Glutamatergic neuron (in vitro differentiated cells): ENCODE results near the gene RACGAP1. TPM values are rescaled to one million over a fixed set of nuclear protein-coding genes. Genes with fewer than 3 reads are reported as not detected.

Source experiments
- DNase-seq: peaks from one replicate; pipeline ENCODE4 v3.0.0; 2022
- H3K27ac Mint-ChIP-seq: one replicate; pipeline ENCODE4 v1.8.0; 2020; ENCODE audit warnings: mild to moderate bottlenecking, mixed read lengths, inconsistent platforms; ENCODE audit not compliant: unreplicated experiment
- H3K27me3 Mint-ChIP-seq: one replicate; pipeline ENCODE4 v1.8.0; 2020; ENCODE audit warnings: mild to moderate bottlenecking, moderate library complexity, mixed read lengths, inconsistent platforms; ENCODE audit not compliant: unreplicated experiment
- H3K36me3 Mint-ChIP-seq: one replicate; pipeline ENCODE4 v1.8.0; 2020; ENCODE audit warnings: mild to moderate bottlenecking, mixed read lengths, inconsistent platforms; ENCODE audit not compliant: unreplicated experiment
- H3K4me1 Mint-ChIP-seq: one replicate; pipeline ENCODE4 v1.8.0; 2020; ENCODE audit warnings: mild to moderate bottlenecking, low read depth, mixed read lengths, inconsistent platforms; ENCODE audit not compliant: unreplicated experiment
- H3K4me3 Mint-ChIP-seq: one replicate; pipeline ENCODE4 v1.8.0; 2020; ENCODE audit warnings: mild to moderate bottlenecking, mixed read lengths, inconsistent platforms; ENCODE audit not compliant: unreplicated experiment
- H3K9me3 Mint-ChIP-seq: one replicate; pipeline ENCODE4 v1.8.0; 2020; ENCODE audit warnings: mild to moderate bottlenecking, moderate library complexity, mixed read lengths, inconsistent platforms; ENCODE audit not compliant: unreplicated experiment
- total RNA-seq: library from RNA; stranded (reverse); fragmentation: NEBNext Ultra II Directional; extraction: Animal tissue kit (Norgen Biotek cat#: 25700); gene quantifications from one replicate; pipeline ENCODE4 v1.2.1, GENCODE V29; 2021; ENCODE audit not compliant: unreplicated experiment
- TF ChIP-seq, protein P1 (sequence below): fragments of 200-600 bp; sonication (generic); IDR thresholded peaks from one replicate; pipeline ENCODE4 v1.5.0; 2021; ENCODE audit not compliant: partially characterized antibody, unreplicated experiment

RACGAP1 gene
- total RNA-seq, 1 donor from 2014 or later = 47.1 TPM

DNA sequence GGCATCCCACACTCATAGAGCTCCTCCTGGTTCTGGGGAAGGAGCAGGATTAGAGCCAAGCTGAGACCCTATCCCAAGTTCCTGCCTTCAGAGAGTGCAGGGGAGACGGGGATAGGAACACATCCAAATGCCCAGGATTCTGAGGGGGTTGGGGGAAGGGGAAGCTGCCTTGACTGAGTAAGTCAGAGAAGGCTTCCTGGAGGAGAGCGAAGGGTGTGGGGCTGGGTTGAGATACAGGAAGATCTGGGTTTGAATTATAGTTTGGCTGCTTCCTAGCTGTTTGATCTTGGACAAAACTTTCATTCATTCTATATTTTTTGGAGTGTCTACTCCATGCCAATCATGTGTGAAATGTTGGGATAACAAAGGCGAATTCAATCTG is 82.8 kb downstream of the RACGAP1 start:
- Mint-ChIP-seq H3K4me1 (peaks cover 4% of the 10 kb centered on the region), H3K27me3 (peaks cover 4% of the 10 kb centered on the region), H3K36me3 (no peaks in the 10 kb centered on the region), H3K27ac (no peak overlapping the region), H3K4me3 (no peak overlapping the region), H3K9me3 (peaks cover 3% of the 10 kb centered on the region)
- TF ChIP-seq, protein P1, sequence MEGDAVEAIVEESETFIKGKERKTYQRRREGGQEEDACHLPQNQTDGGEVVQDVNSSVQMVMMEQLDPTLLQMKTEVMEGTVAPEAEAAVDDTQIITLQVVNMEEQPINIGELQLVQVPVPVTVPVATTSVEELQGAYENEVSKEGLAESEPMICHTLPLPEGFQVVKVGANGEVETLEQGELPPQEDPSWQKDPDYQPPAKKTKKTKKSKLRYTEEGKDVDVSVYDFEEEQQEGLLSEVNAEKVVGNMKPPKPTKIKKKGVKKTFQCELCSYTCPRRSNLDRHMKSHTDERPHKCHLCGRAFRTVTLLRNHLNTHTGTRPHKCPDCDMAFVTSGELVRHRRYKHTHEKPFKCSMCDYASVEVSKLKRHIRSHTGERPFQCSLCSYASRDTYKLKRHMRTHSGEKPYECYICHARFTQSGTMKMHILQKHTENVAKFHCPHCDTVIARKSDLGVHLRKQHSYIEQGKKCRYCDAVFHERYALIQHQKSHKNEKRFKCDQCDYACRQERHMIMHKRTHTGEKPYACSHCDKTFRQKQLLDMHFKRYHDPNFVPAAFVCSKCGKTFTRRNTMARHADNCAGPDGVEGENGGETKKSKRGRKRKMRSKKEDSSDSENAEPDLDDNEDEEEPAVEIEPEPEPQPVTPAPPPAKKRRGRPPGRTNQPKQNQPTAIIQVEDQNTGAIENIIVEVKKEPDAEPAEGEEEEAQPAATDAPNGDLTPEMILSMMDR = no peak
- DNase-seq = no peak

DNA sequence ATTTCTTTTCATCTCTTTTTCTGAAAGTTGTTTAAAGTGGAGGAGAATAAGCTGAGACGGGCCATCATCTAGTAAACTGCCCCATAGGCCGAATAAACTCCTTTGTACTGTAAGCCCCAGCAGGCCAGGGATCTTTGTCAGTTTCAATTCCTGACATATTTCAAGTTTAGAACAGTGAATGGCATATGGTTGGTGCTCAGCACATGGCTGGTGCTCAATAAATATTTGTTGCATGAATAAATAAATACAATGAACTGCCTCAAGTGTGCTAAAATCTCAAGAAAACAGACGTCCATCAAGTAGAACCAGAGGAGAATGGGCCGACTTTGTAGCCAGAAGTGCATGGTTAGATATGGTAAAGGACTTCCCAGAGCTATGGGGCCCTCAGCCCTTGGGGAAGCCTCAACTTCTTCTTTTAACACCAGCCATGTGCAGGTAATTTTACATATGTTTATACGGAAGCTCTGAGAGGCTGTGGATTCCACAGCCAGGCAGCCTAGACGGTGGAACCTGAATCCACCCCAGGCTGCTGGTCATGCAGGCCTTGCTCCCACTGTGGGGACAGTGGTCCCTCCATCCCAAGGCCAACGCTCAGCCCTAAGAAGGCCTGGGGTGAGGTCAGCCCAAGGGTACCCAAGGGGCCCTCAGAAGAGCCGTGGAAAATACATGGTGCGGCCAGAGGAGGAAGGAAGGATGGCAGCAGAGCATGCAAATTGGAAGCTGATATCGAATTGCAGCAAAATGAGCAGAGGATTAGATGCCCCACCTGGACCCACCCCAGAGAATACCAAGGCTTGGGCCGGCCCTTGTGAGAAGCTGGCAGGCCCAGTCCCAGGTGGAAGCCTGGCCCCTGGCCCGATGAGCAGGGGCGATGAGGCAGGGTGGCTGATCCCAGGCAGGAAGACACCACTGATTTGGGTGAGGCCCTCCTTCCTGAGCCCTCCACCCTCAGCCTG is 83.5 kb downstream of the RACGAP1 start:
- Mint-ChIP-seq H3K9me3 (peaks cover 3% of the 10 kb centered on the region), H3K36me3 (no peaks in the 10 kb centered on the region), H3K27me3 (peaks cover 4% of the 10 kb centered on the region), H3K4me3 (no peak overlapping the region), H3K4me1 (peaks cover 4% of the 10 kb centered on the region), H3K27ac (no peak overlapping the region)
- TF ChIP-seq, protein P1 = no peak
- DNase-seq = no peak

DNA sequence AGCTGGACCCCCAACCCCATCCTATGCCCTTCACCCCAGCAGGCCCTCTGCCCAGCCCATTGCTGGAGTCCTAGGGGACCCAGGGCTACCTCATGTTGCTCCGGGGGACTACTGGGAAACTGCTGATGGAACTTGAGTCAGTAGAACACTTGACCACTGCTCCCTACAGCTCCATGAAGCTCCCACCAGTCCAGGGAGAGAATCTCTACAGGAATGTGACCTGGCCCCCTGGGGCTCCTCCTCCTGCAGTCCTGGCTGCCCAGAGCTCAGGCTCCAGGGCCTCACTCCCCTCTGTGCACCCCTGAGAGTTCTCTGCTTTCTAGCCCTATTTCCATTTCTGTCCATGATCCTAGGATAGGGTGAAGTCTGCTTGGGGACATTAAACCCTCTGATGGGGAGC is 85.6 kb downstream of the RACGAP1 start:
- Mint-ChIP-seq H3K9me3 (peaks cover 3% of the 10 kb centered on the region), H3K27ac (no peak overlapping the region), H3K27me3 (peaks cover 4% of the 10 kb centered on the region), H3K4me3 (no peak overlapping the region), H3K36me3 (peaks cover 4% of the 10 kb centered on the region), H3K4me1 (peaks cover 2% of the 10 kb centered on the region)
- DNase-seq = no peak
- TF ChIP-seq, protein P1 = no peak

DNA sequence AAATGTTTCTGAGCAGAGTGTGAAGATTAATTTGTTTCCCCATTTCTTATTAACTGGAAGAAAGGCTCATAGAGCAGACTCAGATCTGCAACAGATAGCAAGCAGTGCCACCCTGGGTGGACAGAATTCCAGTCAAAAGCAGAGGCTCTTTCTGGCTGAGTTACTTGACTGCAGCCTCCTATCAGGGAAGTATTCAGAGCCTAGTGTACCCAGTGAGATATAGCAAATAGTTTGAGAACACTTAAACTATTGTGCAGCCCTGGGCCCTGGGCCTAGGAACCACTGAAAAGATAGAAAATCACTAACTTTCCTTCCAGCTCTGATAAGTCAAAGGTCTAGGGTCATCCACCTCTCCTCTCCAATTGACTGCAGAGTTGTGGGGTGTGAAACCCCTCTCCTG is 86.0 kb downstream of the RACGAP1 start:
- Mint-ChIP-seq H3K4me1 (peaks cover 2% of the 10 kb centered on the region), H3K36me3 (peaks cover 8% of the 10 kb centered on the region), H3K27ac (no peak overlapping the region), H3K27me3 (peaks cover 4% of the 10 kb centered on the region), H3K9me3 (peaks cover 5% of the 10 kb centered on the region), H3K4me3 (no peak overlapping the region)
- no peak for DNase-seq
- TF ChIP-seq, protein P1 = no peak

Other genes starting within 250 kb of the RACGAP1 start
- 64.3 TPM for gene NCKAP5L, start 197.1 kb downstream of the RACGAP1 start, total RNA-seq
- 5.9 TPM for gene BCDIN3D, start 182.4 kb downstream of the RACGAP1 start, total RNA-seq
- 3.5 TPM for gene FAIM2, start 121.6 kb downstream of the RACGAP1 start, total RNA-seq
- not detected for gene AQP2, start 74.8 kb downstream of the RACGAP1 start, total RNA-seq
- gene AQP5, start 63.6 kb downstream of the RACGAP1 start, total RNA-seq = not detected
- gene AQP6, start 52.5 kb downstream of the RACGAP1 start, total RNA-seq = 0.37 TPM
- 451 TPM for gene ASIC1, start 32.1 kb upstream of the RACGAP1 start, total RNA-seq
- gene SMARCD1, start 59.8 kb upstream of the RACGAP1 start, total RNA-seq = 152 TPM
- 0.81 TPM for gene GPD1, start 78.5 kb upstream of the RACGAP1 start, total RNA-seq
- 23.3 TPM for gene COX14, start 86.7 kb upstream of the RACGAP1 start, total RNA-seq
- 125 TPM for gene CERS5, start 141.9 kb upstream of the RACGAP1 start, total RNA-seq